HepG2 (cell line): ENCODE results near the gene ADGRV1. TPM values are rescaled to one million over a fixed set of nuclear protein-coding genes. Genes with fewer than 3 reads are reported as not detected.

Source experiments
- ATAC-seq: fragments of 200-7000 bp; cut with Tn5 transposase; 3 replicates; pipeline ENCODE4 v1.9.1; 2020; ENCODE audit warnings: mild to moderate bottlenecking, moderate library complexity
- BruUV-seq: library from RNA; stranded (reverse); fragments of 400-500 nt; replicated peaks from 2 replicates; lab custom pipeline; 2021; lab: Mats Ljungman, UMichigan
- CTCF ChIA-PET: fragments of 300-600 bp; formaldehyde crosslinking; extraction: SDS; loops from one replicate; lab custom pipeline; 2021; ENCODE audit warnings: low total read pairs, inconsistent platforms, low intra/inter-chr PET ratio; lab: Yijun Ruan, JAX
- POLR2A ChIA-PET: fragments of 350-600 bp; sonication (Branson Sonifier 250); formaldehyde crosslinking; loops from one replicate; lab custom pipeline; 2020; ENCODE audit warnings: antibody characterized with exemption, inconsistent platforms; lab: Yijun Ruan, JAX
- DNase-seq: peaks from one replicate; pipeline ENCODE4 v3.0.0-alpha.2; 2015; ENCODE audit warnings: low spot score
- FAIRE-seq: peaks from 3 replicates; lab custom pipeline; 2011; peaks lifted over from hg19 to GRCh38; lab: Jason Lieb, UNC
- H2AFZ ChIP-seq: one replicate; pipeline ENCODE4 v1.6.1; 2011; ENCODE audit warnings: low read length, inconsistent platforms
- H3K27ac ChIP-seq: fragments of 300-600 bp; 3 replicates; pipeline ENCODE4 v1.8.0; 2011; ENCODE audit warnings: mixed run types, mild to moderate bottlenecking, mixed read lengths, low read length, inconsistent platforms; ENCODE audit not compliant: insufficient read depth; ENCODE audit errors: extremely low read length
- H3K27me3 ChIP-seq, 2 experiments: fragments of 200-600 bp in 1 of 2; 2 replicates in 1 of 2; 3 replicates in 1 of 2; pipeline versions ENCODE4 v1.6.0 to v1.8.0; 2011; ENCODE audit warnings: low read length in 2 of 2, mild to moderate bottlenecking in 2 of 2, moderate library complexity in 2 of 2, inconsistent platforms in 1 of 2; ENCODE audit not compliant: insufficient read depth in 2 of 2, control insufficient read depth in 1 of 2
- H3K36me3 ChIP-seq, 2 experiments: fragments of 200-600 bp in 1 of 2; replicated peaks in 1 of 2; 2 replicates in 1 of 2; 3 replicates in 1 of 2; pipeline versions ENCODE4 v1.5.1 to v1.8.0; 2011; ENCODE audit warnings: low read length in 2 of 2, inconsistent platforms in 1 of 2; ENCODE audit not compliant: insufficient read depth in 2 of 2, control insufficient read depth in 1 of 2
- H3K4me1 ChIP-seq: 2 replicates; pipeline ENCODE4 v1.5.1; 2012; ENCODE audit warnings: low read length, inconsistent platforms; ENCODE audit not compliant: insufficient read depth
- H3K4me2 ChIP-seq: 2 replicates; pipeline ENCODE4 v1.6.0; 2011; ENCODE audit warnings: low read depth, low read length, inconsistent platforms
- H3K4me3 ChIP-seq, 3 experiments: fragments of 200-600 bp in 1 of 3; sonication (generic), shearing (Covaris generic) in 1 of 3; replicated peaks in 1 of 3; 2 replicates each; pipeline ENCODE4 v1.5.1; 2011 to 2016; ENCODE audit warnings: low read length in 3 of 3, inconsistent platforms in 2 of 3, low read depth in 2 of 3, mild to moderate bottlenecking in 2 of 3, control low read depth in 1 of 3, mixed read lengths in 1 of 3; ENCODE audit not compliant: insufficient read depth in 1 of 3
- H3K79me2 ChIP-seq: one replicate; pipeline ENCODE4 v1.6.1; 2011; ENCODE audit warnings: low read length, inconsistent platforms; ENCODE audit not compliant: insufficient read depth
- H3K9ac ChIP-seq: 2 replicates; pipeline ENCODE4 v1.6.0; 2011; ENCODE audit warnings: mild to moderate bottlenecking, low read depth, low read length, inconsistent platforms; ENCODE audit not compliant: insufficient read depth
- H3K9me3 ChIP-seq: 2 replicates; pipeline ENCODE4 v1.5.1; 2012; ENCODE audit warnings: mild to moderate bottlenecking, low read length
- H4K20me1 ChIP-seq: 2 replicates; pipeline ENCODE4 v1.6.0; 2011; ENCODE audit warnings: inconsistent platforms, mild to moderate bottlenecking, low read length, moderate library complexity; ENCODE audit not compliant: insufficient read depth
- ARNTL ChIP-seq: sonication (generic); formaldehyde crosslinking; IDR thresholded peaks from 2 replicates; pipeline ENCODE4 v1.4.0; 2020; ENCODE audit warnings: mild to moderate bottlenecking, missing genetic modification reagents
- CEBPZ ChIP-seq: IDR thresholded peaks from 2 replicates; pipeline ENCODE4 v1.6.1; 2012; ENCODE audit warnings: low read length, improper control_type of control experiment
- EED ChIP-seq: sonication (generic); formaldehyde crosslinking; IDR thresholded peaks from 2 replicates; pipeline ENCODE4 v1.5.0; 2020; ENCODE audit warnings: mild to moderate bottlenecking, missing genetic modification reagents
- ERF ChIP-seq: IDR thresholded peaks from 2 replicates; pipeline ENCODE4 v1.6.1; 2018; ENCODE audit warnings: missing biosample characterization, missing genetic modification reagents
- GPBP1L1 ChIP-seq: sonication (generic); formaldehyde crosslinking; IDR thresholded peaks from 2 replicates; pipeline ENCODE4 v1.5.0; 2020; ENCODE audit warnings: mild to moderate bottlenecking, missing genetic modification reagents
- KLF9 ChIP-seq: IDR thresholded peaks from 2 replicates; pipeline ENCODE4 v1.6.1; 2016; ENCODE audit warnings: low read depth
- ZBTB21 ChIP-seq: sonication (generic); formaldehyde crosslinking; IDR thresholded peaks from 2 replicates; pipeline ENCODE4 v1.4.0; 2020; ENCODE audit warnings: missing genetic modification reagents
- ZNF18 ChIP-seq: sonication (generic); formaldehyde crosslinking; IDR thresholded peaks from 2 replicates; pipeline ENCODE4 v1.8.0; 2022; ENCODE audit warnings: mild to moderate bottlenecking, missing genetic modification reagents; ENCODE audit not compliant: insufficient replicate concordance
- ZNF256 ChIP-seq: sonication (generic); formaldehyde crosslinking; conservative IDR thresholded peaks from 2 replicates; pipeline ENCODE4 v1.4.0; 2020; ENCODE audit warnings: missing genetic modification reagents
- ZNF274 ChIP-seq: sonication (generic); formaldehyde crosslinking; IDR thresholded peaks from 2 replicates; pipeline ENCODE4 v1.5.1; 2020; ENCODE audit warnings: mild to moderate bottlenecking, missing genetic modification reagents
- ZNF577 ChIP-seq: sonication (generic); formaldehyde crosslinking; IDR thresholded peaks from 2 replicates; pipeline ENCODE4 v1.4.0; 2020; ENCODE audit warnings: mild to moderate bottlenecking, low read depth, missing genetic modification reagents, borderline replicate concordance
- ZNF619 ChIP-seq: sonication (generic); formaldehyde crosslinking; IDR thresholded peaks from 2 replicates; pipeline ENCODE4 v1.4.0; 2020; ENCODE audit warnings: mild to moderate bottlenecking, missing genetic modification reagents
- ZNF629 ChIP-seq: sonication (generic); formaldehyde crosslinking; conservative IDR thresholded peaks from 2 replicates; pipeline ENCODE4 v1.5.0; 2020; ENCODE audit warnings: missing genetic modification reagents
- ZNF768 ChIP-seq: sonication (generic); formaldehyde crosslinking; IDR thresholded peaks from 2 replicates; pipeline ENCODE4 v1.4.0; 2020; ENCODE audit warnings: missing genetic modification reagents
- WGBS: methylation state at CpG from one replicate; pipeline ENCODE4 v1.1.6; 2017; ENCODE audit warnings: low lambda C conversion rate; 5-methylcytosine and 5-hydroxymethylcytosine counted together
- in situ Hi-C: cut with HindIII; loops from 2 replicates; pipeline ENCODE4 v1.10.0; 2017; ENCODE audit warnings: low pct_unique_long_range_greater_than_20kb; ENCODE audit not compliant: extremely low pct_ligation_motif_present
- intact Hi-C: fragments of 100-400 bp; cut with micrococcal nuclease; formaldehyde crosslinking; loops from one replicate; pipeline ENCODE4 v1.10.0; 2022; ENCODE audit not compliant: unreplicated experiment
- polyA plus RNA-seq, 8 experiments: library from polyadenylated mRNA; depleted of rRNA in 3 of 8; stranded (reverse) in 7 of 8; unstranded in 1 of 8; fragments of >200 nt; fragmentation: Illumina TruSeq in 4 of 8; extraction: Trizol in 4 of 8; gene quantifications; 2 replicates each; pipeline versions ENCODE4 v1.2.1 to v1.2.3, GENCODE V29; 2011 to 2016; ENCODE audit warnings: low read depth in 4 of 8, missing spikeins in 1 of 8, mixed read lengths in 1 of 8; ENCODE audit not compliant: insufficient read depth in 1 of 8
- total RNA-seq, 5 experiments: library from RNA; depleted of rRNA; stranded (reverse); fragments of >200 nt; fragmentation: Illumina TruSeq; extraction: Trizol; gene quantifications; 2 replicates each; pipeline ENCODE4 v1.2.3, GENCODE V29; 2016; ENCODE audit warnings: low read depth in 1 of 5

The ADGRV1 gene
- total and polyA plus RNA-seq, 2 of the 13 experiments (the other 11 are each of a cell fraction or from before 2014, with no cell fraction given) = 1.7 to 3.9 TPM

- no peaks in the 10 kb centered on the region for H3K79me2 ChIP-seq
- H3K9ac ChIP-seq = no peak overlapping the region
- H4K20me1 ChIP-seq = no peaks in the 10 kb centered on the region
- no peak overlapping the region for H3K4me3 ChIP-seq
- no TSS peak for BruUV-seq
- in situ Hi-C loops = no loop called here
- no peaks in the 10 kb centered on the region for H3K4me1 ChIP-seq
- no peaks in the 10 kb centered on the region for H3K36me3 ChIP-seq
- CTCF ChIA-PET = no interaction called here
- POLR2A ChIA-PET = no interaction called here
- H3K4me2 ChIP-seq = no peak overlapping the region
- intact Hi-C loops = no loop called here
- peaks cover 0 to 22% of the 10 kb centered on the region in 2 experiments; a peak in 4 of 5 replicates for H3K27me3 ChIP-seq
- ATAC-seq = no peak
- TF ChIP-seq ZBTB21 (CRISPR knock-in tag) (no peak), ERF (CRISPR knock-in tag) (no peak), KLF9 (CRISPR knock-in tag) (no peak), ZNF274 (CRISPR knock-in tag) (no peak), ARNTL (CRISPR knock-in tag) (no peak), EED (CRISPR knock-in tag) (no peak)
- TF ChIP-seq, all 625 proteins: peak for 0
- no peak overlapping the region for H2AFZ ChIP-seq
- FAIRE-seq (no peak), DNase-seq (no peak)
- WGBS = 0% methylated on average over 4 of the region's 5 CpGs
- H3K9me3 ChIP-seq = no peaks in the 10 kb centered on the region
- H3K27ac ChIP-seq = no peak overlapping the region
These were observed 3.7 kb downstream of the ADGRV1 start for GRCh38 chr5:90562341-90562740.

GRCh38 chr5:90563108-90563507 lies 4.5 kb downstream of the ADGRV1 start:
- FAIRE-seq = no peak
- in situ Hi-C loops (no loop called here), intact Hi-C loops (no loop called here)
- Histone ChIP-seq H3K9ac (no peak overlapping the region), H3K4me3 (no peak overlapping the region), H2AFZ (no peak overlapping the region), H3K27me3 (peaks cover 0 to 15% of the 10 kb centered on the region in 2 experiments; a peak in 3 of 5 replicates), H3K9me3 (no peaks in the 10 kb centered on the region), H3K79me2 (no peaks in the 10 kb centered on the region), H3K36me3 (no peaks in the 10 kb centered on the region), H3K4me2 (no peak overlapping the region), H4K20me1 (no peaks in the 10 kb centered on the region), H3K4me1 (no peaks in the 10 kb centered on the region), H3K27ac (no peak overlapping the region)
- WGBS = 0% methylated on average over 1 of the region's 1 CpG
- ChIA-PET POLR2A (no interaction called here), CTCF (no interaction called here)
- no peak for DNase-seq
- BruUV-seq = no TSS peak
- no peak for ATAC-seq
- TF ChIP-seq CEBPZ (no peak), ZNF18 (CRISPR knock-in tag) (no peak), ZNF619 (no peak), ZNF256 (CRISPR knock-in tag) (no peak), ZNF629 (no peak), GPBP1L1 (no peak), ZNF768 (CRISPR knock-in tag) (no peak), ZNF577 (no peak)
